GM19468 (cell line): ENCODE results near the gene RASD2.

Source experiments
- ATAC-seq: cut with Tn5 transposase; IDR thresholded peaks from one replicate; pipeline ENCODE4 v1.9.1; 2021; ENCODE audit warnings: mild to moderate bottlenecking, moderate library complexity, moderate number of reproducible peaks; ENCODE audit not compliant: unreplicated experiment; ENCODE audit errors: extremely low read depth

The RASD2 gene

GRCh38 chr22:35597692-35598395 is 57.2 kb downstream of the RASD2 start:
- ATAC-seq: no peak

- ATAC-seq: no peak
Measured at GRCh38 chr22:35598396-35598710, 57.7 kb downstream of the RASD2 start.

- ATAC-seq: no peak
Measured at GRCh38 chr22:35599364-35599763, 58.7 kb downstream of the RASD2 start.

GRCh38 chr22:35600476-35600875 is 59.8 kb downstream of the RASD2 start:
- ATAC-seq: no peak

GRCh38 chr22:35601013-35601580 is 60.5 kb downstream of the RASD2 start:
- no peak for ATAC-seq

GRCh38 chr22:35601743-35602615 is 61.3 kb downstream of the RASD2 start:
- no peak for ATAC-seq
